Measurements from ENCODE around the gene SLC16A14.

Gene SLC16A14

DNA sequence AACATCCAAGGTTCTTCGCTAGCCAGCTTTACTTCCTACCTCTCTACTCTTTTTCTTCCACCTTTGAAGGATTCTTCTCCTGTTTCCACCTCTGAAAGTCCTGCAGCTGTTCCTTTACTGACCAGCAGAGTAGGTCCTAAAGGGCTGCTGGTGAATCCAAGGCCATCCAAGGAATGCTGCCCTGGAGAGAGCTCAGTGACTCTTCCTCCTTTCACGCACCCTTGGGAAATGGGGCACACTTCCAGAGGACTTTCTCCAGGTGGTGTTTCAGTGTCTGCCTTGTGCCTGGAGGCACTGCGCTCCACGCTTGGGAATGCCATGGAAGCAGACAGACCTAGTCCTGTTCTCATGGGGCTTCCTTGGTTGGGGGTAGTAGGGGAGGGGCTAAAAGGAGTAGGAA lies 45.4 kb downstream of the SLC16A14 start:
- DNase-seq, result no peak

DNA sequence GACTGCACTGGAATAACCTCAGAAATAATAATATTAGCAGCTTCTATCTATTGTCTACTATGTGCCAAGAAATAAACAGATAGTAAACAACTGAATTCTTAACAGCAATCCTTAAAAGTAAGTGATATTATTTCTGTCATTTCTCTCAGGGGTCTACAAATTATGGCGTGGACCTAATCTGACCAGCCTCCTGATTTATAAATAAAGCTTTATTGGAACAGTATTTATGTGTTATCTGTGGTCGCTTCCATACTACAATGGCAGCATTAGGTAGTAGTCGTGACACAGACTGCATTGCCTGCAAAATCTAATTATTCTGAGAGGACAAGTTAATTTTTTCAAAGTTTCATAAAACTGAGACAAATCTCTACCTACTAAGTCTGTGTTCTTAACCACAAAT lies 49.0 kb downstream of the SLC16A14 start:
- DNase-seq, result no peak

DNA sequence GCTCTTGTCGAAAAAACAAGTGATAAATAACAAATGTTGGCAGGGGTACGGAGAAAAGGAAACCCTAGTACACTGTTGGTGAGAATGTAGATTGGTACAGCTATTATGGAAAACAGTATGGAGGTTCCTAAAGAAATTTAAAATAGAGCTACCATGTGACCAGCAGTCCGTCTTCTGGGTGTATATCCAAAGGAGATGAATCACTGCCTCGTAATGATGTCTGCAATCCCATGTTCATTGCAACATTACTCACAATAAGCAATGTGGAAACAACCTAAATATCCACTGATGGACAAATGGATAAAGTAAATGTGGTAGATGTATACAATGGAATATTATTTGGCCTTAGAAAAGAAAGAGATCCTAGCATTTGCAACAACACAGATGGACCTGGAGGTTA lies 50.6 kb downstream of the SLC16A14 start:
- no peak for DNase-seq

GRCh38 chr2:230016844-230017243 lies 51.9 kb downstream of the SLC16A14 start:
- DNase-seq, result no peak

GRCh38 chr2:230012267-230012884 lies 56.3 kb downstream of the SLC16A14 start:
- no peak for DNase-seq

- DNase-seq, result no peak
Measured at GRCh38 chr2:230011617-230012016, 57.1 kb downstream of the SLC16A14 start.

DNA sequence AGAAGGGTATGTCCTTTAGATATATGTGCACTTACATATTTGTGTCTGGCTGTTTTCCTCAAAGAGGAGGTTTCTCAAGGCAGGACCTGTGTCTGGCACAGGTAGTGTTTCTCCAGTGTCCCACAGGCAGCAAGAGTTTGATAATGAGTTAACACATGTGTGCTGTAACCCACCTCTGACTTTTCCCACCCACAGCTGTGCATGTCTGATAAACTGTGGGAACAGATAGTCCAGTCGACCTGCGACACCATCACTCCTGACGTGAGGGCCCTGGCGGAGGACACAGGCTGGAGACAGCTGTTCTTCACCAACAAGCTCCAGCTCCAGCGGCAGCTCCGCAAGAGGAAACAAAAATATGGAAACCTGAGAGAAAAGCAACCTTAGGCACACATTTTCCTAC lies 58.2 kb downstream of the SLC16A14 start:
- DNase-seq, result no peak

- no peak for DNase-seq
Measured at GRCh38 chr2:230008708-230009066, 60.0 kb downstream of the SLC16A14 start.

DNA sequence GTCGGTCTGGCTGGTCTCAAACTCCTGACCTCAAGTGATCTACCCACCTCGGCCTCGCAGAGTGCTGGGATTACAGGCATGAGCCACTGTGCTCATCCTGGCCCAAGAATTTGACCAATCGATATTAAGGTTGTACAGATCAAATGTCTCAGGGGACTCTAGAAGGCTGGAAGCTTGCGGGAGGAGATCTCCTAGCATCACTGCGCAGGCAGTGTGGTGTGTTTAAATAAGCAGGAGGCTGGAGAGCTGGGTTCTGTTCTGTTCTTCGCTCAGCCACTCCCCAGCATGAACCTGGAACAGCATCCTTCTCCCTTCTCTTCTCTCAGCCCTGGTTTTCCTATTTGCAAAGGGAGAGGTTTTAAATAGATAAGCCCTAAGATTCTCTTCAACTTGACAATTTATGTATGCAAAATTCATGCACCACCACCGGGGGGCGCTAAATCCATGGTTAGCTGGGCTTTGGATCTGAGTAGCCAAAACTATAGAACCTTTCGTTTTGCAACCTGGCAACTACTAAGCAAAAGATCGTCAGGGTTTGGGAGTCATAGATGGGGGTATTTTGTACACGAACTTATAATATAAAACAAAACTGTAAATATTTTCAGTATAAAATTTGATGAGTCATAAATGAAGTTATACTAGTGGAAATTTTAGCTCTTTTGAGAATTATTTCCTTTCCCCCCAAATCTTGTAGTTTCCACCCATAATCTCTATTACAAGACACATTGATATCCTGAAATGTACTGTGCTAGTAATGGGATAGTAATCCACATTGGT lies 60.6 kb downstream of the SLC16A14 start:
- DNase-seq, result peak; percentile 63 to 75

DNA sequence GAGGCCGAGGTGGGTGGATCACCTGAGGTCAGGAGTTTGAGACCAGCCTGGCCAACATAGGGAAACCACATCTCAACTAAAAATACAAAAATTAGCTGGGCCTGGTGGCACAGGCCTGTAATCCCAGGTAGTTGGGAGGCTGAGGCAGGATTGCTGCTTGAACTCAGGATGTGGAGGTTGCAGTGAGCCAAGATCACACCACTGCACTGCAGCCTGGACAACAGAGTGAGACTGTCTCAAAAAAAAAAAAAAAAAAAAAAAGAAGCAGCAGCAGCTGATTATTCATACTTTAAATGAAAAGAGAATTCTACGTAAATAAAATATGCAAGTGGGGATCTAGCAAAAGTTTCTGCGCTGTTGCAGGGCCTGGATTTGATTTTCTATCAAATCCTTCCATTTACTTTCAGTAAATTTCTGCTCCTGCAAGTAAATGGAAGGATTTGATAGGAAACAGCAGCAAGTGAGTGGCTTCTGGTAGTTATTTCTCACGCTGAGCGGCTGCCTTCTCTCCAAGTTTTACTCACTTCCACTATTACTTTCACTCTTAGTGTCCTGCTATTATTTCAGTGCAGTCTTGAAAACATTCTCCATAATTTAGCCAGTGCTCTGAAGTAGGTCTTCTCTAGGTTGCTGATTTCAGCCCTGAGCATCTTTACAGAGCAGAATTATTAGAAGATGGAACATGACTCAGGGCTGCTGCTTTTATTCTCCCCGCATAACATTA lies 68.4 kb downstream of the SLC16A14 start:
- no peak for DNase-seq

GRCh38 chr2:229997565-229997964 lies 71.2 kb downstream of the SLC16A14 start:
- no peak for DNase-seq

DNA sequence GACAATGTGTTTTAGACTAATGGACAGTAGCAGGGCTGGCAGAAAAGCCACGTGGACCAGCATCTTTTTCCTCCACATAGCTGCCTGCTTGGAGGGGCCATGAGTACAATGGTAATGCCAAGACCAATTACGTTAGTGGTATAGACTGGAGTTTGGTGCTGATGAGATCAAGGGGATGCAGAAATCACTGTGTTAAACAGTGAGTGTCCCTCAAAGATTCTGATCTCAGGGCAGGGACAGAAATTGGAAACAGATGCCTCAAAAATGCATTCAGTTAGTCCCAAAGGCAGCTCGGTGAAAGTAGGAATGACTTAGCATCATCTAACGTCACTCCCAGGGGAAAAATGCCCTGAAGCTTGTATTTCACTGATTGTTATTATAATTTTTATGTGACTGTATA lies 72.4 kb downstream of the SLC16A14 start:
- DNase-seq, result no peak

- DNase-seq, result no peak
Measured at GRCh38 chr2:229993236-229993635, 75.5 kb downstream of the SLC16A14 start.
